ENCODE measurements around the gene PHKG2.
"Not testable (repeated sequence)": the region's sequence is repeated elsewhere in the genome, so short reads cannot be mapped to it uniquely, and the experiment has no call there.

The PHKG2 gene, protein sequence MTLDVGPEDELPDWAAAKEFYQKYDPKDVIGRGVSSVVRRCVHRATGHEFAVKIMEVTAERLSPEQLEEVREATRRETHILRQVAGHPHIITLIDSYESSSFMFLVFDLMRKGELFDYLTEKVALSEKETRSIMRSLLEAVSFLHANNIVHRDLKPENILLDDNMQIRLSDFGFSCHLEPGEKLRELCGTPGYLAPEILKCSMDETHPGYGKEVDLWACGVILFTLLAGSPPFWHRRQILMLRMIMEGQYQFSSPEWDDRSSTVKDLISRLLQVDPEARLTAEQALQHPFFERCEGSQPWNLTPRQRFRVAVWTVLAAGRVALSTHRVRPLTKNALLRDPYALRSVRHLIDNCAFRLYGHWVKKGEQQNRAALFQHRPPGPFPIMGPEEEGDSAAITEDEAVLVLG

DNA sequence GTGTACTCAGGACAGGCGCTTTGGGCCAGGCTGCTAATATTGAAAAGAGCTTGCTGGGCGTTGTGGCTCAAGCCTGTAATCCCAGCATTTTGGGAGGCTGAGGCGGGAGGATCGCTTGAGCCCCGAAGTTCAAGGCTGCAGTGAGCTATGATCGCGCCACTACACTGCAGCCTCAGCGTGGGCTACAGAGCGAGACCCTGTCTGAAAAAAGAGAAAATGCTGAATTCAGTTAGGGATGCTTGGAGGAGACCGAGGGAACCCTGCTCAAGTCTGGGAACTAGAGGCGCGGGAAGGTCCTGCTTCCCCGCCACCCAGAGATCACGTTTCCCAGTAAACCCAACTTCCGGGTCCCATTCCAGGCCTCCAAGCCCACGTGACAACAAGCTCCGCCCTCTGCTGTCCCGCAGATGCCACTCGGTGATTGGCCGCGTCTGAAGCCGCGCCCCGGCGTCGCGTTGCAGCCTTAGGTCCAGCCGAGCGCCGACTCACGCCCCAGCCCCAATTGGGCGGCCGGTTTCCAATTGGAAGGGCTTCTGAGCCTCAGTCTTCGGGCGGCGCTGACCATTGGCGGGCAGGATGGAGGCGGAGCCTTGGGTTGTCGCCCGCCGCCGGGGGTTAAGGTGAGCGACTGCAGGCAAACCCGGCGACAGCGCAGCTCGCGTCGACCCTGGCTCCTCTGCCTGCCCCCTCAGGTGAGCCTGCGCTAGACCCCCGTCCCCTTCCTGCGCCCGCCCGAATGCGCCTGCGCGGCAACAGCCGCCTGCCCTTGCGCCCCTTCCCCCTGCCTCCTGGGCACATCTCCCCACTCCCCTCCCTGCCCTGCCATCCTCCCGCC is at the start of gene PHKG2:
Gene PHKG2, plus strand, starts transcription at position 627 of the 835 bp plus-strand sequence. CDS start 396 bp downstream, outside the sequence.
- FAIRE-seq (peak; percentile 98), DNase-seq (ENCODE audit: extremely low spot score, insufficient read length, low read depth) (peak; percentile 96)

DNA sequence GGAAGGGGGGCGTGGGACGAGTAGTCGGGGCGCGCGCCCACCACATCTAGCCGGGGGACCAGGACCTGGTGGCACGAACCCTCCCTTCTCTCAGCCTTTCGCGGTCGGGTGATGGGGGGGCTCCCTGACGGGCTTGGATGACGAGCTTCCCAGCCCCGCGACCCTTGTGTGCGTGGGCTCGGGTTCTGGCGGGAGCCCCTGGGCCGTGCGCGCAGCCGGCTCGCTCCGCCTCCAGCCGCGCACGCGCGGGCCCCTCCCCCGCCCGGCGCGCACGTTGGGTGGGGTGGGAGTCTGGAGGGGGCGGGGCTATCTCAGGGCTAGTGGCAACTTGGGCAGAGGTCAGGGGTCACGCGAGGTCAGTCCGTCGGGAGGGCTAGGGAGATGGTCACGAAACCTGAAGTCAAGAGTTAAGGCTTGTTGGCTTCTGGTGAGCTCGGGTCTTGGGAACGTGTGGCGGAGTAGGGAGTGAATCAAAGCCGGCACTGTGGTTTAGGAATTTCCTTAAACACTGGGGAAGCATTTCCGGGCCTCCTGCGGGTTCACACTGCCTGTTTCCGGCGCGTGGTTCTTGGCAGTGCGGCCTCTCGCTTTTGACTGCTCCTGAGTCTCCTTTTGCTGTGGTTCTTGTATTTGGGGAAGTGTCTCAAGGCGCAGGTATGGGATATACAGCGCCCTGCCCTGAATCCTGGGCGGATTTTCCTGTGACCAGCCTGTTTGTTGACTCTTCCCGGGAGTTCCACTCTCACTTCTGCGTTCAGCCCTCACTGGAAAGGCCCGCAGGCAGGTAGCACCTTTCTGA is 49.2 kb upstream of the PHKG2 start, which contains the start of gene SRCAP:
Gene SRCAP, plus strand, starts transcription at position 356 of the 799 bp plus-strand sequence. CDS start 1,654 bp downstream, outside the sequence.
- DNase-seq (ENCODE audit: extremely low spot score, insufficient read length, low read depth) (peak; percentile 82), FAIRE-seq (peak; percentile 50)

DNA sequence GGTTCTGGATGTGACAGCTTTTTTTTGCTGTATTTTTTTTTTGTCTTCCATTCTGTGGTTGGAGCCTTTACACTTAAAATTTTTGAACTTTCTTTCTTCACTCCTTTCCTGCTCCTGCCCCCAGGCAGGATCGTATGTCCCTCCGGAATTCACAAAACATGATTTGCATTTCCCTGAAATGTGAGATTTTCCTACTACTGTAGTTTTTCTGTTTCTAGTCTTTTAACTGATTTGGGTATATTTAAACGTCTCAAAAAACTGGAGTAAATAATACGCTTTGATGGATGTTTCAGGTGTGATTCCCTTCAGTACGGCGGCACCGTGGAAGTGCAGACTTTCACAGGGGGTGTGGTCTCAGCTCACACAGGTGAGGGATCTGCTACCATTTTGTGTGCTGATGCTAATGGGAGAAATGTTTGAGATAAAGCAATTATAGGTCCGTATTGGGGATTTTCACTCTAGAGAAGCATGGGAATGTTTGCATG is 48.6 kb upstream of the PHKG2 start:
- FAIRE-seq (no peak), DNase-seq (ENCODE audit: extremely low spot score, insufficient read length, low read depth) (no peak)

GRCh38 chr16:30700491-30700890 is 47.7 kb upstream of the PHKG2 start:
- DNase-seq (ENCODE audit: extremely low spot score, insufficient read length, low read depth) (no peak), FAIRE-seq (no peak)

DNA sequence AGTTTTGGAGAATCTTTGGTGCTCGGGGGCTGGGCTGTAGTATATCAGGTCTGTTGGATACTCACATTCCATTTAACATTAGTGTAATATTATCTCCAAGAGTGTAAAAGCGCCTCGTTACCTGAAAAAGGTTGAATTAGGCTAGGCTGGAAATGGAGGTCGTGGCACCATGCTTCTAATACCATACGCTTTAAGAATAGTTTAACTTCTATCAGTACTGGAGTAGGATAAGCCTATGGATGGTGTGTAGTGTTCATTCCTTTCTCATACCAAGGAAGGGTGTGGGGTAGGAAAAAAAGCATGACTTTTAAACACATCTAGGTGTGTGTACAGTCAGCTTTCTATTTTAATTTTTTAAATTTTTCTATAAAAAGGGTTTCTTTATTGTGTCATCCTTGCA is 47.3 kb upstream of the PHKG2 start:
- FAIRE-seq (no peak), DNase-seq (ENCODE audit: extremely low spot score, insufficient read length, low read depth) (no peak)

DNA sequence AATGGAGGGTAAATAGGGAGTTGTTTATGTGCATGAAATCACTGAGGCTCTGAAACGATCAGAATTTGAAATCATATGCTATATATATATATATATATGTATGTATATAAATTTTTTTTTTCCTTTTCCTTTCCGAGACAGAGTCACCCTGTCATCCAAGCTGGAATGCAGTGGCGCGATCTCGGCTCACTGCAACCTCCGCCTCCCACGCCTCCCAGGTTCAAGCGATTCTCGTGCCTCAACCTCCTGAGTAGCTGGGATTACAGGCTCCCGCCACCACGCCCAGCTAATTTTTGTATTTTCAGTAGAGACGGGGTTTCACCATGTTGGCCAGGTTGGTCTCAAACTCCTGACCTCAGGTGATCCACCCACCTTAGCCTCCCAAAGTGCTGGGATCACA is 45.2 kb upstream of the PHKG2 start:
- FAIRE-seq; DNase-seq (ENCODE audit: extremely low spot score, insufficient read length, low read depth): not testable (repeated sequence)

DNA sequence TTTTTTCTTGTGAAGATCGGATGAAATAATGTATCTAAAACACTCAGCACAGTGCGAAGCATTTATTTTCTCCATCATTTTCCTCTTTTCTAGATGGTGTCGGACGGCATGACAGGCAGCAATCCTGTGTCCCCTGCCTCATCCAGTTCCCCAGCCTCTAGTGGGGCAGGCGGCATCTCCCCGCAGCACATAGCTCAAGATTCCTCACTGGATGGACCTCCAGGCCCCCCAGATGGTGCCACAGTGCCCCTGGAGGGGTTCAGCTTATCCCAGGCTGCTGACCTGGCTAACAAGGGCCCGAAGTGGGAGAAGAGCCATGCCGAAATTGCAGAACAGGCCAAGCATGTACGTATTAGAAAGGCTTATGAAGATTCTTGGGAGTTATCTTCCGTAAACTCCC is 44.3 kb upstream of the PHKG2 start:
- DNase-seq (ENCODE audit: extremely low spot score, insufficient read length, low read depth) (no peak), FAIRE-seq (no peak)

- no peak for FAIRE-seq
- no peak for DNase-seq (ENCODE audit: extremely low spot score, insufficient read length, low read depth)
Measured at GRCh38 chr16:30706046-30706445, 42.2 kb upstream of the PHKG2 start.

DNA sequence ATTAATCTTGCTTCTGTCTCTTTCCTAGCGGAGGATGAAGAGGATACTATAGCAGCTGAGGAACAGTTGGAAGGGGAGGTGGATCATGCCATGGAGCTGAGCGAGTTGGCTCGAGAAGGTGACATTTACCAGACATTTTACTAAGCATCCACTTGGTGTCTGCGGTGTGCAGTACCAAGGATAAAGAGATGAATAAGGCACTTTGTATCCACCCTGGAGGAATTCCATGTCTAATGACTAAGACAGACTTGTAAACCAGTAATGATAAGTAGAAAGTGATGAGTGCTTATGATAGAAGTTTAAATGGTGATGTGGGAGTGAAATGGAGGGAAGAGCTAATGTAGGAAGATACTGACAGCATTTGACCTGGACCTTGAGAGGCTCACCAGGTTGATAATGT is 37.3 kb upstream of the PHKG2 start:
- no peak for DNase-seq (ENCODE audit: extremely low spot score, insufficient read length, low read depth)
- no peak for FAIRE-seq

GRCh38 chr16:30711712-30712111 is 36.5 kb upstream of the PHKG2 start:
- DNase-seq (ENCODE audit: extremely low spot score, insufficient read length, low read depth) (no peak), FAIRE-seq (no peak)

- DNase-seq (ENCODE audit: extremely low spot score, insufficient read length, low read depth) (peak; percentile 25), FAIRE-seq (peak; percentile 51)
Measured at GRCh38 chr16:30715750-30716445, 32.3 kb upstream of the PHKG2 start.

- FAIRE-seq (no peak), DNase-seq (ENCODE audit: extremely low spot score, insufficient read length, low read depth) (no peak)
Measured at GRCh38 chr16:30720086-30720485, 28.1 kb upstream of the PHKG2 start.

- DNase-seq (ENCODE audit: extremely low spot score, insufficient read length, low read depth): no peak
- no peak for FAIRE-seq
Measured at GRCh38 chr16:30720694-30721093, 27.5 kb upstream of the PHKG2 start.

GRCh38 chr16:30721167-30721566 is 27.1 kb upstream of the PHKG2 start:
- DNase-seq (ENCODE audit: extremely low spot score, insufficient read length, low read depth): no peak
- no peak for FAIRE-seq

DNA sequence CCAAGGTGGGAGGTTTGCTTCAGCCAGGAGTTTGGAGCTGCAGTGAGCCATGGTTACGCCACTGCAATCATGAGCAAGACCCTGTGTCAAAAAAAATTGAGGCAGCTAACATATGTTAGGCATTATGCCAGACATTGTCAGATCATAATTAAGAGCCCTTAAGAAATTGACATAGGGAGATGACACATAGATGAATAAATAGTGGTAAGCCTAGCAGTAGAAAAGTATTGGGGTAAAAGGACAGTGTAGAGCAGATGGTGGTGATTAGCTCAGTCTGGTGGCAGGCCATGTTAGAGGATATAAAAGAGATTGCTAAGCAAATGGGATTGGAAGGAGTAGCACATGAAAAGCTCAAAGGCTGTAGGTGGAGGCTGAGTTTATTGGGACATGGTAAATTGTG is 26.6 kb upstream of the PHKG2 start:
- FAIRE-seq: no peak
- no peak for DNase-seq (ENCODE audit: extremely low spot score, insufficient read length, low read depth)

- DNase-seq (ENCODE audit: extremely low spot score, insufficient read length, low read depth): no peak
- no peak for FAIRE-seq
Measured at GRCh38 chr16:30722443-30722842, 25.8 kb upstream of the PHKG2 start.

GRCh38 chr16:30722916-30723315 is 25.3 kb upstream of the PHKG2 start:
- DNase-seq (ENCODE audit: extremely low spot score, insufficient read length, low read depth) (no peak), FAIRE-seq (no peak)

GRCh38 chr16:30723725-30724355 is 24.4 kb upstream of the PHKG2 start:
- DNase-seq (ENCODE audit: extremely low spot score, insufficient read length, low read depth) (no peak), FAIRE-seq (no peak)
